Body of pancreas (tissue), 4 donors: ENCODE results near the gene ARHGAP30.

ENCODE experiments used
- POLR2A ChIP-seq, 3 donors: fragments of 450-650 bp; IDR thresholded peaks; one replicate each; pipeline ENCODE4 v1.6.1; 2016; ENCODE audit warnings: antibody characterized with exemption in 3 of 3, mild to moderate bottlenecking in 2 of 3
- TF ChIP-seq, protein P1 (sequence below), 7 experiments: fragments of 450-650 bp in 4 of 7; fragments of 200-600 bp in 3 of 7; sonication (generic) in 3 of 7; IDR thresholded peaks; one replicate each; pipeline ENCODE4 v1.5.1; 2016 to 2019; ENCODE audit warnings: antibody characterized with exemption in 7 of 7

DNA sequence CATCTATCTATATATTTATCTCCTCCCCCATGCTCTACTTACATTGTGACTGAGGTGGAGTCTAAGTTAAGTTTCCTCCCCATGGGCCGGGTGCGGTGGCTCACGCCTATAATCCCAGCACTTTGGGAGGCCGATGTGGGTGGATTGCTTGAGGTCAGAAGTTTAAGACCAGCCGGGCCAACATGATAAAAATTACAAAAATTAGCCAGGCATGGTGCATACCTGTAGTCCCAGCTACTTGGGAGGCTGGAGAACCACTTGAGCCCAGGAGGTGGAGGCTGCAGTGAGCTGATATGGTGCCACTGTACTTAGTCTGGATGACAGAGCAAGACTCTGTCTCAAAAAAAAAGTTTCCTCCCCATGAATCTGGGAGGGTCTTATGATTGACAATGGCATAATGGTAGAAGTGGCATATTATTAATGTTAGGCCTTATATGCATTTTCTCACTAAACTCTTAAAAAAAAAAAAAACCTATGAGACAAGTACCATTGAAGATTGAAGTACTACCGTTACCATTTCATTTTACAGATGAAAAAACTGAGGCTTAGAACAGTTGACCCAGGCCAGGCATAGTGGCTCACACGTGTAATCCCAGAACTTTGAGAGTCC lies 60.0 kb downstream of the ARHGAP30 start:
- TF ChIP-seq, protein P1, sequence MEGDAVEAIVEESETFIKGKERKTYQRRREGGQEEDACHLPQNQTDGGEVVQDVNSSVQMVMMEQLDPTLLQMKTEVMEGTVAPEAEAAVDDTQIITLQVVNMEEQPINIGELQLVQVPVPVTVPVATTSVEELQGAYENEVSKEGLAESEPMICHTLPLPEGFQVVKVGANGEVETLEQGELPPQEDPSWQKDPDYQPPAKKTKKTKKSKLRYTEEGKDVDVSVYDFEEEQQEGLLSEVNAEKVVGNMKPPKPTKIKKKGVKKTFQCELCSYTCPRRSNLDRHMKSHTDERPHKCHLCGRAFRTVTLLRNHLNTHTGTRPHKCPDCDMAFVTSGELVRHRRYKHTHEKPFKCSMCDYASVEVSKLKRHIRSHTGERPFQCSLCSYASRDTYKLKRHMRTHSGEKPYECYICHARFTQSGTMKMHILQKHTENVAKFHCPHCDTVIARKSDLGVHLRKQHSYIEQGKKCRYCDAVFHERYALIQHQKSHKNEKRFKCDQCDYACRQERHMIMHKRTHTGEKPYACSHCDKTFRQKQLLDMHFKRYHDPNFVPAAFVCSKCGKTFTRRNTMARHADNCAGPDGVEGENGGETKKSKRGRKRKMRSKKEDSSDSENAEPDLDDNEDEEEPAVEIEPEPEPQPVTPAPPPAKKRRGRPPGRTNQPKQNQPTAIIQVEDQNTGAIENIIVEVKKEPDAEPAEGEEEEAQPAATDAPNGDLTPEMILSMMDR (IDR thresholded peaks at IDR 0.05): no peak
- TF ChIP-seq POLR2A (IDR thresholded peaks at IDR 0.05): no peak
